ENCODE data around the gene STPG2. TPM values are rescaled to one million over a fixed set of nuclear protein-coding genes. Genes with fewer than 3 reads are reported as not detected.

STPG2 gene
- total RNA-seq, 1 donor = under 0.01 TPM

DNA sequence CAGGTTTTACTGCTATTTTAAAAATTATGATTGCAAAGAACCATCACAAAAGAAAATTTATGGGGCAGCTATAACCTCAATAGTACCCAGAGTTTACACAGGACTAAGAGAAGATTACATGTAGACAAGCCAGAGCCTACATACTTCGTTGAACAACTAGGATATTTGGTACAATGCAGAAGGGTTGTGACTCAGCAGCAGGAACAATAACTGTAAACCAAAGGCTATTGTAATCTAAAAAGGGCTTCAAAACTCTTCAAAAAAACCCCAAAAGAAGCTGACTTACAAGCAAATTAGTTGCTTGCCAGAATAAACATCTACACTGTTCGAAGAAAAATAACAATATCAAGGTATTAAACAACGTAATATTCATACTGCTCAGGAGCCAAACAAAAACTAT is 618.0 kb downstream of the STPG2 start:
- H3K79me2 ChIP-seq (ENCODE audit: insufficient read depth, low read length) = no peaks in the 10 kb centered on the region
- no peak overlapping the region for H3K4me3 ChIP-seq (ENCODE audit: insufficient read depth, low read length)
- DNase-seq (ENCODE audit: insufficient read length, low spot score, missing footprints) = no peak
- H3K9me3 ChIP-seq (ENCODE audit: low read depth, low read length) = no peaks in the 10 kb centered on the region
- no peaks in the 10 kb centered on the region for H3K4me1 ChIP-seq (ENCODE audit: insufficient read depth, low read length)
- H3K27ac ChIP-seq (ENCODE audit: low read depth, low read length) = no peak overlapping the region
- no peak overlapping the region for H3K4me2 ChIP-seq (ENCODE audit: insufficient read depth, low read length)
- H4K20me1 ChIP-seq (ENCODE audit: insufficient read depth, low read length) = no peaks in the 10 kb centered on the region
- no peaks in the 10 kb centered on the region for H3K27me3 ChIP-seq (ENCODE audit: insufficient read depth, low read length)
- H3K36me3 ChIP-seq (ENCODE audit: insufficient read depth, low read length) = no peaks in the 10 kb centered on the region
- no peak overlapping the region for H2AFZ ChIP-seq (ENCODE audit: low read length)
- TF ChIP-seq, protein P1, sequence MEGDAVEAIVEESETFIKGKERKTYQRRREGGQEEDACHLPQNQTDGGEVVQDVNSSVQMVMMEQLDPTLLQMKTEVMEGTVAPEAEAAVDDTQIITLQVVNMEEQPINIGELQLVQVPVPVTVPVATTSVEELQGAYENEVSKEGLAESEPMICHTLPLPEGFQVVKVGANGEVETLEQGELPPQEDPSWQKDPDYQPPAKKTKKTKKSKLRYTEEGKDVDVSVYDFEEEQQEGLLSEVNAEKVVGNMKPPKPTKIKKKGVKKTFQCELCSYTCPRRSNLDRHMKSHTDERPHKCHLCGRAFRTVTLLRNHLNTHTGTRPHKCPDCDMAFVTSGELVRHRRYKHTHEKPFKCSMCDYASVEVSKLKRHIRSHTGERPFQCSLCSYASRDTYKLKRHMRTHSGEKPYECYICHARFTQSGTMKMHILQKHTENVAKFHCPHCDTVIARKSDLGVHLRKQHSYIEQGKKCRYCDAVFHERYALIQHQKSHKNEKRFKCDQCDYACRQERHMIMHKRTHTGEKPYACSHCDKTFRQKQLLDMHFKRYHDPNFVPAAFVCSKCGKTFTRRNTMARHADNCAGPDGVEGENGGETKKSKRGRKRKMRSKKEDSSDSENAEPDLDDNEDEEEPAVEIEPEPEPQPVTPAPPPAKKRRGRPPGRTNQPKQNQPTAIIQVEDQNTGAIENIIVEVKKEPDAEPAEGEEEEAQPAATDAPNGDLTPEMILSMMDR (IDR thresholded peaks at IDR 0.05; ENCODE audit: extremely low read depth, low read depth, low read length) = no peak

DNA sequence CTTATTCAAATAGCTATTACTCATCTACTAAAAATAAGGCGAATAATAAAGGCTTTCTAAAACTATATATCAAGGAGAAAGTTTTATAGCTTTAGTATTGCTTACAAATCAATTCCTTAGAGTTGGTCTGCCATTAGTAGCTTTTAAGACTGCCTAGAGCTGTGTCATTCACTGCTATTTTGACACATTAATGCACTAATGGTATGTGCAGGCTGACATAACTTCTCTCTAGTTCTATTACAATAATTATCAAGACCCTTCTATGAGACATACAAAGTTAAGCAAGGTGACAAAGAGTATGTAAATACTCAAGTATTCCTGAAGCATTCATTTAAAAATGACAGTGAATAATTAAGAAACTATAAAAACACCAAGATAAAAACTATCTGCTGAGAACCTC is 625.3 kb downstream of the STPG2 start:
- Histone ChIP-seq H3K79me2 (ENCODE audit: insufficient read depth, low read length) (no peaks in the 10 kb centered on the region), H3K27ac (ENCODE audit: low read depth, low read length) (no peak overlapping the region), H3K36me3 (ENCODE audit: insufficient read depth, low read length) (no peaks in the 10 kb centered on the region), H3K4me2 (ENCODE audit: insufficient read depth, low read length) (no peak overlapping the region), H3K4me3 (ENCODE audit: insufficient read depth, low read length) (no peak overlapping the region), H3K9me3 (ENCODE audit: low read depth, low read length) (no peaks in the 10 kb centered on the region), H3K4me1 (ENCODE audit: insufficient read depth, low read length) (no peaks in the 10 kb centered on the region), H3K27me3 (ENCODE audit: insufficient read depth, low read length) (no peaks in the 10 kb centered on the region), H4K20me1 (ENCODE audit: insufficient read depth, low read length) (no peaks in the 10 kb centered on the region), H2AFZ (ENCODE audit: low read length) (no peak overlapping the region)
- TF ChIP-seq, protein P1 (IDR thresholded peaks at IDR 0.05; ENCODE audit: extremely low read depth, low read depth, low read length) = no peak
- no peak for DNase-seq (ENCODE audit: insufficient read length, low spot score, missing footprints)

DNA sequence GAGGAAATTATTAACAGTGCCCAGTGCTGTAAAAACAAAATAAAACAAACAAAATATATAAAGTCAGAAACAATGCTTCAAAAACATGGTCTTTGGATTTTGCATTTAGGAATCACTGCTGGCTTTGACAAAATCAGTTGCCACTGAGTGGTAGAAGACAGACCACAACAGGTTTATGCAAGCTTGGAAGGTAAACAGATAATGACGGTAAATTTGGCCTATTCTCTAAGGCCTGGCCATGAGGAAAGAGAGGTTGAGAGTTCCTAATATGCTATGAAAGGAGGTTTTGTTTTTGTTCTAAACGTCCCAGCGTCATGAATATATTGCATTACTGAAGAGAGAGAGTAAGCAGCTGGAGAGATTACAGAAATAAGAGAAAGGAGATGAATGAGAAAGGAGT is 629.4 kb downstream of the STPG2 start:
- Histone ChIP-seq H3K4me1 (ENCODE audit: insufficient read depth, low read length) (no peaks in the 10 kb centered on the region), H3K4me2 (ENCODE audit: insufficient read depth, low read length) (no peak overlapping the region), H3K4me3 (ENCODE audit: insufficient read depth, low read length) (no peak overlapping the region), H3K27ac (ENCODE audit: low read depth, low read length) (no peak overlapping the region), H3K9me3 (ENCODE audit: low read depth, low read length) (no peaks in the 10 kb centered on the region), H2AFZ (ENCODE audit: low read length) (no peak overlapping the region), H4K20me1 (ENCODE audit: insufficient read depth, low read length) (no peaks in the 10 kb centered on the region), H3K27me3 (ENCODE audit: insufficient read depth, low read length) (no peaks in the 10 kb centered on the region), H3K36me3 (ENCODE audit: insufficient read depth, low read length) (no peaks in the 10 kb centered on the region), H3K79me2 (ENCODE audit: insufficient read depth, low read length) (no peaks in the 10 kb centered on the region)
- TF ChIP-seq, protein P1 (IDR thresholded peaks at IDR 0.05; ENCODE audit: extremely low read depth, low read depth, low read length) = no peak
- DNase-seq (ENCODE audit: insufficient read length, low spot score, missing footprints) = no peak

Other genes starting within 250 kb of the STPG2 start
- gene RAP1GDS1, start 117.9 kb upstream of the STPG2 start, total RNA-seq = 60.1 and 62.8 TPM in 2 replicates

All from osteoblast (primary cell).